ENCODE results near the gene SUGT1. TPM values are rescaled to one million over a fixed set of nuclear protein-coding genes. Genes with fewer than 3 reads are reported as not detected.
"Not testable (repeated sequence)": the region's sequence is repeated elsewhere in the genome, so short reads cannot be mapped to it uniquely, and the experiment has no call there.

SUGT1 gene
- total and polyA plus RNA-seq, 5 donors = 46.1 to 71.5 (median 54.5) TPM

DNA sequence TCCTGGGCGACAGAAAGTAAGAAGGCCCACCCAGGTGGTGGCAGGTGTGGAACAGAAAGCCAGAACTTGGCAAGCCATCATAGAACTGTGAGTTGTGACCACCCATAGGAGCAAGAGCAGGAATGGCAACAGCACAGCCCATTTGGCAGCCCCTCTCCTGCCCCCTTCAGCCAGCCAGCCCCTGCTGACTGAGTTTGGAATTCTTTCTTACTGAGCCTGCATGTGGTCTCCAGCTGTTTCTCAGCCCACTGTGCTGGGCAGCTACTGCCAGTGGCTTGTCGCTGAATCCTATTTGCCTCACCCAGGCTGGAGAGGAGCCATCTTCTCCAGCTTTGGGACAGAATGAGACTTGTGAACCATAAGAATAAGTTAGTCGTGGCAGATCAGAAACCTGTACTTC lies 58.6 kb downstream of the SUGT1 start:
- H3K27me3 ChIP-seq (ENCODE audit: control insufficient read depth, insufficient read depth) = no peaks in the 10 kb centered on the region
- no peaks in the 10 kb centered on the region for H3K4me1 ChIP-seq (ENCODE audit: control insufficient read depth, insufficient read depth, low read length)
- H3K9me3 ChIP-seq (ENCODE audit: control insufficient read depth, low read length) = no peaks in the 10 kb centered on the region
- whole genome bisulfite sequencing = 72% methylated on average over 3 of the region's 3 CpGs
- no peak overlapping the region for H3K4me3 ChIP-seq (ENCODE audit: low read length)
- H3K27ac ChIP-seq (ENCODE audit: low read length) = no peak overlapping the region
- intact Hi-C loops (cut with DNase I) = no loop called here
- DNase-seq = no peak
- ATAC-seq = no peak

DNA sequence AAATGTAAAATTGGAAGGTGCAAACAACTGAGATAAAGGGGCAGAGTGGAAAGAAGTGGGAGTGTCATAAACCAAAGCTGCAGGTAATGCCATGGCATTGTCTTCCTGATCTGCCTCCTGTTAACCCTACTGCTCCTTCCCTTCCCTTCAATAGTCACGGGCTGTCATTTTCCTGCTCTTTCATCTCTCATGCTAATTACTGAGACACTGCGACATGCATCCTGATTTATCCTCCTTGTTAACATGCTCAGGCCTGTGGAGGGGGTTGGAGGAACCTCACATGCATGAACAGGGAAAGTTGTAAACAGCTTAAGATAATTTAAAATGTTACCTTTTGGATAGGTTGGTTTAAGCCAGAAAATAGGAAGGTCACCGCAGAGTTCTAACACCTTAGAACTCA lies 59.7 kb downstream of the SUGT1 start:
- H3K27me3 ChIP-seq (ENCODE audit: control insufficient read depth, insufficient read depth) = no peaks in the 10 kb centered on the region
- 61% methylated on average over 3 of the region's 3 CpGs for WGBS
- H3K27ac ChIP-seq (ENCODE audit: low read length) = no peak overlapping the region
- H3K9me3 ChIP-seq (ENCODE audit: control insufficient read depth, low read length) = no peaks in the 10 kb centered on the region
- no peak for DNase-seq
- no peak for ATAC-seq
- no peak overlapping the region for H3K4me3 ChIP-seq (ENCODE audit: low read length)
- H3K4me1 ChIP-seq (ENCODE audit: control insufficient read depth, insufficient read depth, low read length) = no peaks in the 10 kb centered on the region
- intact Hi-C loops (cut with DNase I) = no loop called here

DNA sequence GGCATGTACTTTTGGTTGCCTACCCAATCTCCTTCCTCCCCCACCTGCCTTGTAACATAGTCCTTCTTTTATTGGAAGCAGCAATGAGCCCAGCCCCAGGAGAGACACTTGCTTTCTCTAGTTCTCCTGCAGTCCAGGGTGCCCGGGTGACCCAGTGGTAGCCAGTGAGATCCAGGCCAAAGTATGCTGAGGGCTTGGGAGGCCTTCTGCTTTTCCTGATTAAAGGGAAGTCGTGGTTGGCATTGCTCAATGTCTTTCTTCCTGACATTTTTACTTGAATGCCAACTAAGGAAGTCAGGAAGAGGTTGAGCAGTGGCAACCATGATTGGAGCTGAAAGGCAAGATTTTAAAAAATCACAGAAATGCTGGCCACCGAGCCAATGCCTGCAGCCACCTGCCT lies 61.3 kb downstream of the SUGT1 start:
- Histone ChIP-seq H3K4me3 (ENCODE audit: low read length) (no peak overlapping the region), H3K27me3 (ENCODE audit: control insufficient read depth, insufficient read depth) (no peaks in the 10 kb centered on the region), H3K9me3 (ENCODE audit: control insufficient read depth, low read length) (no peaks in the 10 kb centered on the region), H3K4me1 (ENCODE audit: control insufficient read depth, insufficient read depth, low read length) (no peaks in the 10 kb centered on the region), H3K27ac (ENCODE audit: low read length) (no peak overlapping the region)
- peak; percentile 32 to 75 for ATAC-seq
- intact Hi-C loops (cut with DNase I) = no loop called here
- DNase-seq = peak in 2 of 3 donors; percentile 38 to 73
- WGBS = 59% methylated on average over 3 of the region's 3 CpGs

DNA sequence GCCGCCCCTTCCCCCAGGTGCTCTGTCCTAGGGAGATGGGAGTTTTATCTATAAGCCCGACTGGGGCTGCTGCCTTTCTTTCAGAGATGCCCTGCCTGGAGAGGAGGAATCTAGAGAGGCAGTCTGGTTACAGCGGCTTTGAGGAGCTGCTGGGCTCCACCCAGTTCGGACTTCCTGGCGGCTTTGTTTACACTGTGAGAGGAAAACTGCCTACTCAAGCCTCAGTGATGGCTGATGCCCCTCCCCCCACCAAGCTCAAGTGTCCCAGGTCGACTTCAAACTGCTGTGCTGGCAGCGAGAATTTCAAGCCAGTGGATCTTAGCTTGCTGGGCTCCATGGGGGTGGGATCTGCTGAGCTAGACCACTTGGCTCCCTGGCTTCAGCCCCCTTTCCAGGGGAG lies 68.3 kb downstream of the SUGT1 start:
- H3K27ac ChIP-seq (ENCODE audit: low read length); H3K27me3 ChIP-seq (ENCODE audit: control insufficient read depth, insufficient read depth); DNase-seq; H3K4me1 ChIP-seq (ENCODE audit: control insufficient read depth, insufficient read depth, low read length); ATAC-seq; intact Hi-C loops (cut with DNase I); H3K4me3 ChIP-seq (ENCODE audit: low read length); H3K9me3 ChIP-seq (ENCODE audit: control insufficient read depth, low read length): not testable (repeated sequence)
- WGBS = 64% methylated on average over 7 of the region's 7 CpGs

DNA sequence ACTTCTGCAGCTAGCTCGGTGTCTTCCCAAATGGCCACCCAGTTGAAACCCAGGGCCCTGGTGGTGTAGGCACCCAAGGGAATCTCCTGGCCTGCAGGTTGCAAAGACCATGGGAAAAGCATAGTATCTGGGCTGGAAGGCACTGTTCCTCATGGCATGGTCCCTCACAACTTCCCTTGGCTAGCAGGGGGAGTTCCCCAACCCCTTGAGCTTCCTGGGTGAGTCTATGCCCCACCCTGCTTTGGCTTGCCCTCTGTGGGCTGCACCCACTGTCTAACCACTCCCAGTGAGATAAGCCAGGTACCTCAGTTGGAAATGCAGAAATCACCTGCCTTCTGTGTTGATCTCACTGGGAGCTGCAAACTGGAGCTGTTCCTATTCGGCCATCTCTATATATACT lies 68.7 kb downstream of the SUGT1 start:
- H3K27ac ChIP-seq (ENCODE audit: low read length); DNase-seq; H3K9me3 ChIP-seq (ENCODE audit: control insufficient read depth, low read length); H3K27me3 ChIP-seq (ENCODE audit: control insufficient read depth, insufficient read depth); H3K4me1 ChIP-seq (ENCODE audit: control insufficient read depth, insufficient read depth, low read length); intact Hi-C loops (cut with DNase I); ATAC-seq; H3K4me3 ChIP-seq (ENCODE audit: low read length): not testable (repeated sequence)
- 93% methylated on average over 2 of the region's 2 CpGs for WGBS

DNA sequence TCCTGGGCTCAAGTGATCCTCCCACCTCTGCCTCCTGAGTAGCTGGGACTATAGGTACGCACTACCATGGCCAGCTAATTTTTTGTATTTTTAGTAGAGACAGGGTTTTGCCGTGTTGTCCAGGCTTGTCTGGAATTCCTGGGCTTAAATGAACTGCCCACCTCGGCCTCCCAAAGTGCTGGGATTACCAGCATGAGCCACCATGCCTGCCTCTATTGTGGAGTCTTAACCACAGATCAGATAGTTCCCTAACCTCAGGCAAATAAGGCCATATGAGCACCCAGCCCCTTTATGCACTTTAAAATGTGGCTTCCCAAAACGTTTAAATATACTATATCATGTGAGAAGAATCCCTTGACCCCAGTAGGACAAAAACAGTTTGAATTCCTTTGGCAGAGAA lies 70.5 kb downstream of the SUGT1 start:
- intact Hi-C loops (cut with DNase I) = no loop called here
- Histone ChIP-seq H3K4me1 (ENCODE audit: control insufficient read depth, insufficient read depth, low read length) (no peaks in the 10 kb centered on the region), H3K9me3 (ENCODE audit: control insufficient read depth, low read length) (no peaks in the 10 kb centered on the region), H3K27me3 (ENCODE audit: control insufficient read depth, insufficient read depth) (no peaks in the 10 kb centered on the region), H3K4me3 (ENCODE audit: low read length) (no peak overlapping the region), H3K27ac (ENCODE audit: low read length) (no peak overlapping the region)
- 78% methylated on average over 4 of the region's 4 CpGs for WGBS
- ATAC-seq (no peak), DNase-seq (no peak)

DNA sequence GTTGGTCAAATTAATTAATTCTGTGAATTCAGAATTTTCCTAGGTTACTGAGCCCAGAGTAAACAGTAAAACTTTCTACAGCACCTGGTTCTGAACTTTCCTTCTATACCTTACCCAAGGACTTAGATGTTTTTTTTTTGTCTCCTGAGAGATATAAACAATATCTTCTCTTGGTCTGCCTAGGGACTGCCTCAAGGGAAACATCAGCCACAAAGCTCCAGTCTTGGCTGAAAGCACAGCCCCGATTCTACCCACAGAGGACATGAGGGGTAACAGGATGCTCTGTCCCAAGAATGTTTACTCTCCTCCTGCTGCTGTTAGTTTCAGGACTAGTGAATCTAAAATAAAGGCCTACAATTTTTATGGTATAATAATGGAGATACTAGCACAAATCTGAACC lies 72.7 kb downstream of the SUGT1 start:
- ATAC-seq = no peak
- Histone ChIP-seq H3K4me3 (ENCODE audit: low read length) (no peak overlapping the region), H3K9me3 (ENCODE audit: control insufficient read depth, low read length) (no peaks in the 10 kb centered on the region), H3K27ac (ENCODE audit: low read length) (no peak overlapping the region), H3K4me1 (ENCODE audit: control insufficient read depth, insufficient read depth, low read length) (no peaks in the 10 kb centered on the region), H3K27me3 (ENCODE audit: control insufficient read depth, insufficient read depth) (no peaks in the 10 kb centered on the region)
- 81% methylated on average over 1 of the region's 1 CpG for WGBS
- DNase-seq = no peak
- intact Hi-C loops (cut with DNase I) = no loop called here

DNA sequence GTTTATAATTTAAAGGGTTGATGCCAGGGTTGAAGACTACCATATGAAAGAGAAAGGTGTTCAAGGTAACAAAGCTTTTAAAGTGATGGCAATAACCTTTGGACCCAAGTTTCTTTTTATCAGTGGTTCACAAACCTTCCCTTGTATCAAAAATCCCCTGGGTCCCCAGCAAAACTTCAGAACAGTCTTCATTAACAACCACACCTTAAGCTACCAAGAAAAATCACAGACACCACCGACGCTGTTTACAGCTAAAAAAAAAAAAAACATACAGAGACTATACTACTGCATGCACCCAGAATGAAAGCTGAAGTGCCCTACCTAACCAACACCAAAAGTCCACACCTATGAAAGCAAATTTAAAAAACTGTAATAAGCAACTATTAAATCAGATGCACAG lies 73.6 kb downstream of the SUGT1 start:
- WGBS = 91% methylated on average over 2 of the region's 2 CpGs
- intact Hi-C loops (cut with DNase I) = no loop called here

DNA sequence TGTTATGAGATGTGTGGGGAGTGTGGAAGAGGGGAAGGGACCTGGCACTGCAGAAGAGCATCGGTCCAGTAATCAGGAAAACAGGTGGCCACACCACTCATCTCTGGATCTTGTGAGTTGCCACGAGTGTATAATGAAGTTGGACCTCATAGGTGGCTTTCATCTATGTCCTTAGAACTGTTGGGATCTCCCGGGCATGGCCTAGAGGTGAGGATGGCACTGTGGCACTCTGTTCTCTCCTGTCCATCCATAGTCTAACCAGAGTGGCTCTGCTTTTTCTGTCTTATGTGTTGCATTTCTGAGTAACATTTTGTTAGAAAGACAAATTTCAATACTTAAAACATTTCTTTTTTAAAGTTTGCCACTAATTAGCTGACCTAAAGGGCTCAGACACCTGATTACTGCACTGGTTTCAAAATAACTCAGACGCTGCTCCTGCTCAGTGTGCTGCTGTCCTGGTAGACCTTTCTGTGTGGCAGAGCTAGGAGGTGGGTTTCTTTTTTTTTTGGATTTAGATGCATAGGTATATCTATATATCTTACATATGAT lies 81.5 kb downstream of the SUGT1 start:
- DNase-seq = no peak
- intact Hi-C loops (cut with DNase I) = no loop called here
- H3K27me3 ChIP-seq (ENCODE audit: control insufficient read depth, insufficient read depth) = no peaks in the 10 kb centered on the region
- H3K9me3 ChIP-seq (ENCODE audit: control insufficient read depth, low read length) = no peaks in the 10 kb centered on the region
- no peaks in the 10 kb centered on the region for H3K4me1 ChIP-seq (ENCODE audit: control insufficient read depth, insufficient read depth, low read length)
- 81% methylated on average over 4 of the region's 4 CpGs for WGBS
- ATAC-seq = no peak
- H3K27ac ChIP-seq (ENCODE audit: low read length) = no peak overlapping the region
- H3K4me3 ChIP-seq (ENCODE audit: low read length) = no peak overlapping the region

More for the DNA sequence above, 73.6 kb downstream of the SUGT1 start:
- Histone ChIP-seq H3K9me3 (ENCODE audit: control insufficient read depth, low read length) (no peaks in the 10 kb centered on the region), H3K4me1 (ENCODE audit: control insufficient read depth, insufficient read depth, low read length) (no peaks in the 10 kb centered on the region), H3K4me3 (ENCODE audit: low read length) (no peak overlapping the region), H3K27ac (ENCODE audit: low read length) (no peak overlapping the region), H3K27me3 (ENCODE audit: control insufficient read depth, insufficient read depth) (no peaks in the 10 kb centered on the region)
- DNase-seq (no peak), ATAC-seq (no peak)

DNA sequence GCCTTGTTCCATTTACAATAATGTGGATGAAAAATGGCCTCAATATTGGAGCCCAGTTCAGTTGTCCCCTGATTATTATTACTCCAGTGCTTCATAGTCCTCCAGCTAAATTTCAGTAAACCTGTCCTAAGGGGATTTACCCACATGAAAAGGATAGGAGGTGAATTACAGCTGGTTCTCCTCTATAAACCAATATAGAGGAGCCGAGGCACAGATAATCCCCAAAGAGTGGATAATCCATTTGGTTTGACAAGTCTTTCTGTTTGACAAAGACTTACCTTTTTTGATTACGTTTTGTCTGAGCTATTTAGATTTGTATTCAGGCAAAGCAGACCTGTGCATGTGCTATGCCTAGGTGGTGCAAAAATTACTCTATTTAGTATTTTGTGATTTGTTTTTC lies 84.3 kb downstream of the SUGT1 start:
- no peak overlapping the region for H3K27ac ChIP-seq (ENCODE audit: low read length)
- H3K27me3 ChIP-seq (ENCODE audit: control insufficient read depth, insufficient read depth) = no peaks in the 10 kb centered on the region
- intact Hi-C loops (cut with DNase I) = no loop called here
- 90% methylated on average over 2 of the region's 2 CpGs for WGBS
- no peak for DNase-seq
- H3K4me1 ChIP-seq (ENCODE audit: control insufficient read depth, insufficient read depth, low read length) = no peaks in the 10 kb centered on the region
- no peak for ATAC-seq
- H3K9me3 ChIP-seq (ENCODE audit: control insufficient read depth, low read length) = no peaks in the 10 kb centered on the region
- H3K4me3 ChIP-seq (ENCODE audit: low read length) = no peak overlapping the region

DNA sequence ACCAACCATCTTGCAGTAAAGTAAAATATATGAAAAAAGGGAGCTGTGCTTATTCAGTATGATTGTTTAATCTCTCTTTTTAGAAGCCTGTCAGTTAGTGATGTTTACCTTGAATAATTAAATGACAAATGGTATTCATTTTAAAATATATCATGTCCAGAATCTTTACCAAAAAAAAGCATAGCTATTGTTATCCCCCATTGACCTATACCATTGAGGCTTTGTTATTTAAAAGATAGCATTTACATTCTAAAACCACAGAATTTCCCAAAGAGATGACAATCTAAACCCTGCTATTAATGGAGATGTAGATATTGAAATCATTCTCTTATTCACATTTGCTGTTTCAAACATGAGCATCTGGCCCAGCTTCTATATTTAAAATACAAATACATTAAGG lies 84.8 kb downstream of the SUGT1 start:
- Histone ChIP-seq H3K4me1 (ENCODE audit: control insufficient read depth, insufficient read depth, low read length) (no peaks in the 10 kb centered on the region), H3K27me3 (ENCODE audit: control insufficient read depth, insufficient read depth) (no peaks in the 10 kb centered on the region), H3K9me3 (ENCODE audit: control insufficient read depth, low read length) (no peaks in the 10 kb centered on the region), H3K27ac (ENCODE audit: low read length) (no peak overlapping the region), H3K4me3 (ENCODE audit: low read length) (no peak overlapping the region)
- no peak for DNase-seq
- ATAC-seq = no peak
- intact Hi-C loops (cut with DNase I) = no loop called here

DNA sequence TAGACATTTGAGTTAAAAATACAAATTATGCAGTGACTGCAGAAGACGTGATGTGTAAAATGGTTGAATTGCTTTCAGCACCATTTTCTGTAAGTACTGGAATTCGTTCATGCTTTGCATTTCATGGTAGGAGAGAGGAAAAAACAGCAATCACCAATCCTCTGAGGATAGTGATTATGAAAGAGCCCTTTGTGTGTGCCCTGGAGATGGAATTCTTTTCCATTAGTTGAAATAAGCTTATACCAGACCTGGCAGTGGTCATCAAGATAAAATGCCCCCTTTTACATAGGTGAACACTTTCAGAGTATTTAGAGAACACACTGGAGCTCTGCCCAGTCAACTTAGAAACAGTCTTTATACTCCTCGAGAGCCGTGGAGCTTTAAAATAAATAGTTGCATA lies 85.3 kb downstream of the SUGT1 start:
- H3K4me1 ChIP-seq (ENCODE audit: control insufficient read depth, insufficient read depth, low read length) = no peaks in the 10 kb centered on the region
- DNase-seq = no peak
- WGBS = 67% methylated on average over 4 of the region's 4 CpGs
- H3K27me3 ChIP-seq (ENCODE audit: control insufficient read depth, insufficient read depth) = no peaks in the 10 kb centered on the region
- no peak overlapping the region for H3K27ac ChIP-seq (ENCODE audit: low read length)
- H3K9me3 ChIP-seq (ENCODE audit: control insufficient read depth, low read length) = no peaks in the 10 kb centered on the region
- no peak for ATAC-seq
- no peak overlapping the region for H3K4me3 ChIP-seq (ENCODE audit: low read length)
- intact Hi-C loops (cut with DNase I) = no loop called here

All from right cardiac atrium (tissue), 5 donors.